Measurements from ENCODE around the gene PNKD.

Gene PNKD

DNA sequence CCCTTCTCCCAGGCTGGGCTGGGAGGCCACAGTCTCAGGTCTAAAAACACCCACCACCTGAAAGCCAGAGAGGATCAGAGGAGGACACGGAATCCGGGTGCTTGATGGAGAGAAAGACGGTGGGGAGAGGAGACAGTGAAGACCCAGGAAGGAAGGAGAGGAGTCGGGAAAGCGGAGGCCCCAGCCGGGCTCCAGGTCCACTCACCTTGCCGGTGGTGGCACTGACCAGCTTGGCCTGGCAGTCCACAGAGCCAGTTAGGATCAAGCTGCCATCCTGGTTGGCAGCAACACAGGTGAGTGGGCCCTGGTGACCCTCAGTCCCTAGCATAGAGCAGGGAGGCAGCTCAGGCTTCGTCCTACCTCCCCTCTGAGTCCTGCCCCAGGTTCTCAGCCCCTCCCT is 4.7 kb upstream of the PNKD start:
- no peaks in the 10 kb centered on the region for H3K27me3 ChIP-seq (replicated peaks; ENCODE audit: control insufficient read depth, insufficient read depth, low read length)
- H3K36me3 ChIP-seq (ENCODE audit: control insufficient read depth, insufficient read depth, low read length), result peaks cover 31% of the 10 kb centered on the region
- DNase-seq (ENCODE audit: extremely low read depth, insufficient read length), result no peak
- TF ChIP-seq, protein P1, sequence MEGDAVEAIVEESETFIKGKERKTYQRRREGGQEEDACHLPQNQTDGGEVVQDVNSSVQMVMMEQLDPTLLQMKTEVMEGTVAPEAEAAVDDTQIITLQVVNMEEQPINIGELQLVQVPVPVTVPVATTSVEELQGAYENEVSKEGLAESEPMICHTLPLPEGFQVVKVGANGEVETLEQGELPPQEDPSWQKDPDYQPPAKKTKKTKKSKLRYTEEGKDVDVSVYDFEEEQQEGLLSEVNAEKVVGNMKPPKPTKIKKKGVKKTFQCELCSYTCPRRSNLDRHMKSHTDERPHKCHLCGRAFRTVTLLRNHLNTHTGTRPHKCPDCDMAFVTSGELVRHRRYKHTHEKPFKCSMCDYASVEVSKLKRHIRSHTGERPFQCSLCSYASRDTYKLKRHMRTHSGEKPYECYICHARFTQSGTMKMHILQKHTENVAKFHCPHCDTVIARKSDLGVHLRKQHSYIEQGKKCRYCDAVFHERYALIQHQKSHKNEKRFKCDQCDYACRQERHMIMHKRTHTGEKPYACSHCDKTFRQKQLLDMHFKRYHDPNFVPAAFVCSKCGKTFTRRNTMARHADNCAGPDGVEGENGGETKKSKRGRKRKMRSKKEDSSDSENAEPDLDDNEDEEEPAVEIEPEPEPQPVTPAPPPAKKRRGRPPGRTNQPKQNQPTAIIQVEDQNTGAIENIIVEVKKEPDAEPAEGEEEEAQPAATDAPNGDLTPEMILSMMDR (IDR thresholded peaks at IDR 0.05; ENCODE audit: insufficient read depth, low read length, poor library complexity, severe bottlenecking), result no peak
- H3K4me3 ChIP-seq (replicated peaks; ENCODE audit: low read depth, low read length), result no peak overlapping the region

GRCh38 chr2:218266316-218266979 is 3.9 kb upstream of the PNKD start:
- no peaks in the 10 kb centered on the region for H3K27me3 ChIP-seq (replicated peaks; ENCODE audit: control insufficient read depth, insufficient read depth, low read length)
- no peak overlapping the region for H3K4me3 ChIP-seq (replicated peaks; ENCODE audit: low read depth, low read length)
- TF ChIP-seq, protein P1 (IDR thresholded peaks at IDR 0.05; ENCODE audit: insufficient read depth, low read length, poor library complexity, severe bottlenecking), result no peak
- H3K36me3 ChIP-seq (ENCODE audit: control insufficient read depth, insufficient read depth, low read length), result peaks cover 31% of the 10 kb centered on the region
- DNase-seq (ENCODE audit: extremely low read depth, insufficient read length), result no peak

DNA sequence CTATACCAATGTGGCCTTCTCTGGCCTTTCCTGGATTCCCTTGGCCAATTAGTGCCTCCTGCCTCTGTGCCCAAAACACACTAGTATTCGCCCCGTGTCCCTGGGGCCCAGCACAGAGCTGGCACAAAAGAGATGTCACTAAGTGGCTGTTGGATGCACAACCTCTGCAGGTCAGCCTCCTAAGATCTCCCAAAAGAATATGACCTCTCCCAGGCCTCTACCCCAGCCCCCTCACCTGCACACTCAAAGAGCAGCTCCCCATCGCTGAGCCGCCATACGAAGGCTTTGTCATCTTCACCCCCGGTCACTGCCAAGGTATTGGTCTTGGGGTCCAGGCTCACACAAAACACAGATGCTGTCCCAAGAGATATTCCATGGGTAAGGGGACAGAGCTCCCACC is 3.1 kb upstream of the PNKD start:
- no peak for DNase-seq (ENCODE audit: extremely low read depth, insufficient read length)
- H3K36me3 ChIP-seq (ENCODE audit: control insufficient read depth, insufficient read depth, low read length), result peaks cover 31% of the 10 kb centered on the region
- TF ChIP-seq, protein P1 (IDR thresholded peaks at IDR 0.05; ENCODE audit: insufficient read depth, low read length, poor library complexity, severe bottlenecking), result no peak
- H3K4me3 ChIP-seq (replicated peaks; ENCODE audit: low read depth, low read length), result no peak overlapping the region
- no peaks in the 10 kb centered on the region for H3K27me3 ChIP-seq (replicated peaks; ENCODE audit: control insufficient read depth, insufficient read depth, low read length)

DNA sequence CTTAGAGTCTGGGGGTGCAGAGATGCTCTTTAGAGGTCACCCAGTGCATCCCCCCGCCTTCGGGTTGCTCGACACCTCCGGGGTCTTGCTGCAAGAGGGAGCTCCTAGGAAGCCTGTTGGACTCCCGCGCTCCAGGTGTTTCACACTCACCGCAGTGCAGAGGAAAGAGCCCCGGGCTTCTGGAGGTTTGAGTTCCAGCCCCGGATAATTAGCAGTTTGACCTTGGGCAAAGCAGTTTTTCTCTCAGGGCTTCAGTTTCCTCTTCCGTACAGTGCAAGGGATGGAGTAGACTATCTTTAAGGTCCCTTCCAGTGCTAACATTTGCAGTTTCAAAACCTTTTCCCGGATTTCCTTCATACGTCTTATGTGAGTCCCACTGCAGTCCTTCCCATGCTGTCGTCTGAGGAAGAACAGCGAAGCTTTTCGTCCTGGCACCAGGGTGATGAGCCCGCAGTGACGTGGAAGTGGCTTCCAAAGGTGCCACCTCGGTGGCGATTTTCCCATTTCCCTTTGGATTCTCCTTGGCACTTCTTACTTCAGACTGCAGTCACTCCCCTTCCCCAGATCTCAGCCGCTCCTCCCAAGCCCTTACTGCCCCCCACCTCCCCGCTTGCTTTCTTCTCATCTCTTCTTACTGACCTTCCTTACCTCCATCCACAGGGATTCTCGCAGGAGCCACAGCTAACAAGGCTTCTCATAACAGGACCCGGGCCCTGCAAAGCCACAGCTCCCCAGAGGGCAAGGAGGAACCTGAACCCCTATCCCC is 585 bp downstream of the PNKD start:
- TF ChIP-seq, protein P1 (IDR thresholded peaks at IDR 0.05; ENCODE audit: insufficient read depth, low read length, poor library complexity, severe bottlenecking), result no peak
- H3K36me3 ChIP-seq (ENCODE audit: control insufficient read depth, insufficient read depth, low read length), result peaks cover 17% of the 10 kb centered on the region
- DNase-seq (ENCODE audit: extremely low read depth, insufficient read length), result no peak
- peak overlapping the region; percentile 87 for H3K4me3 ChIP-seq (replicated peaks; ENCODE audit: low read depth, low read length)
- no peaks in the 10 kb centered on the region for H3K27me3 ChIP-seq (replicated peaks; ENCODE audit: control insufficient read depth, insufficient read depth, low read length)

- TF ChIP-seq, protein P1 (IDR thresholded peaks at IDR 0.05; ENCODE audit: insufficient read depth, low read length, poor library complexity, severe bottlenecking), result no peak
- Histone ChIP-seq H3K36me3 (ENCODE audit: control insufficient read depth, insufficient read depth, low read length) (peaks cover 15% of the 10 kb centered on the region), H3K4me3 (replicated peaks; ENCODE audit: low read depth, low read length) (peak overlapping the region; percentile 87), H3K27me3 (replicated peaks; ENCODE audit: control insufficient read depth, insufficient read depth, low read length) (no peaks in the 10 kb centered on the region)
- no peak for DNase-seq (ENCODE audit: extremely low read depth, insufficient read length)
Measured at GRCh38 chr2:218271487-218271797, 1.1 kb downstream of the PNKD start.

All from GM06990 (cell line).